Skeletal muscle tissue (tissue), 4 donors: Measurements from ENCODE around the gene NDRG2. TPM values are rescaled to one million over a fixed set of nuclear protein-coding genes. Genes with fewer than 3 reads are reported as not detected.

Experiments
- H3K27ac ChIP-seq: one replicate; pipeline ENCODE4 v1.7.0; 2013; ENCODE audit warnings: mild to moderate bottlenecking, low read depth, low read length, inconsistent platforms
- H3K27me3 ChIP-seq, 3 donors: one replicate each; pipeline ENCODE4 v1.7.0; 2013; ENCODE audit warnings: low read length in 3 of 3; ENCODE audit not compliant: control insufficient read depth in 3 of 3, insufficient read depth in 3 of 3
- H3K36me3 ChIP-seq, 3 donors: one replicate each; pipeline ENCODE4 v1.7.0; 2013; ENCODE audit warnings: low read length in 3 of 3; ENCODE audit not compliant: control insufficient read depth in 3 of 3, insufficient read depth in 3 of 3
- H3K4me1 ChIP-seq, 3 donors: one replicate each; pipeline ENCODE4 v1.7.0; 2013; ENCODE audit warnings: low read length in 3 of 3, mild to moderate bottlenecking in 3 of 3; ENCODE audit not compliant: control insufficient read depth in 3 of 3, insufficient read depth in 3 of 3
- H3K4me3 ChIP-seq, 3 donors: one replicate each; pipeline ENCODE4 v1.7.0; 2013; ENCODE audit warnings: low read length in 3 of 3
- H3K9ac ChIP-seq, 3 donors: one replicate each; pipeline ENCODE4 v1.7.0; 2013; ENCODE audit warnings: low read length in 3 of 3, mild to moderate bottlenecking in 3 of 3, moderate library complexity in 2 of 3, low read depth in 1 of 3
- H3K9me3 ChIP-seq, 3 donors: one replicate each; pipeline ENCODE4 v1.7.0; 2013; ENCODE audit warnings: low read length in 3 of 3; ENCODE audit not compliant: control insufficient read depth in 3 of 3
- total RNA-seq: library from RNA; depleted of rRNA; stranded (reverse); fragments of >200 nt; gene quantifications from one replicate; pipeline ENCODE4 v1.2.3, GENCODE V29; 2014
- donor health status: Osteomylitis.

The NDRG2 gene
- total RNA-seq, 1 donor from 2014 or later: 162 TPM

DNA sequence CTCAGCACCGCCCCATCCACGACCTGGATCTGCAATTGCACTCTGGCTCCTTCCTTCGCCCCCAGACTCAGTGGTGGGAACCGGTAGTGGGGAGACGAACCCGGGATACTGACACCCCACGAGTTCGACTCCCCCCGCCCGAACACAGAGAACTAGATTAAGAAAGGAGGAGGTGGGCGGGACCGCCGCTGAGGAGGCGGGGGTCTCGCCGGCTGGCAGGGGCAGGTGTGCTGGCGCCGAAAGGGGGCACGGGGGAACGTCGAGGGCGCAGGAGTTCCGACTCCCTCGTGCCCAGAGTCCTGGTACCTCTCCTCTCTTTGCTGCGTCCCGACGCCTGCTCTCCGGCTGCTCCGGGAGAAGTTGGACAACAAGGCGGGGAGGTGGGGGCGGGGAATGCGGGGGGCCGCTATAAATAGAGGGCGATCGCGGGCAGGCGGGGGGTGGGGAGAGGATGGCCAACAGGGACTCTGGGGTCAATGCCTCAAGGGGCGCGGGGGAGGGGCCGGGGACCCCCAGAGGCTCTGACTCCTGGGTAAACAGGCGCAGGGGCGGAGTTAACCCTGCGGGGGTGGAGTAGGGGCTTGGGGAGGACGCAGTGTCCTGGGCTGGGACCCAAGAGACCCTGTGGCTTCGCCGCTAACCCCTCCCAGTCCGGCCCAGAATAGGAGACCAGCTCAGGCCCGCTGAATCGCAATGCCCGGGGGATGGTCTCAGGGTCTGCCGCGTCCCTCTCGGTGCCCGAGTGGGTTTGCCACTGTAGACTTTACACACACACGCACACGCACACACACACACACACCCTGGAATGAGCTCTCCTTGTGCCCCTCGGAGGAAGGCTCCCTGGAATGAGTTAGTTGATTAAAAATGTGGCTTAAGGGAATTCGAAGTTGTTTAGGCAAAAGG, 761 bp upstream of the NDRG2 start:
- peaks cover 52 to 64% (median 55%) of the 10 kb centered on the region in 3 donors for H3K4me1 ChIP-seq
- peak overlapping the region; percentile 79 to 97 (median 90) for H3K9ac ChIP-seq

DNA sequence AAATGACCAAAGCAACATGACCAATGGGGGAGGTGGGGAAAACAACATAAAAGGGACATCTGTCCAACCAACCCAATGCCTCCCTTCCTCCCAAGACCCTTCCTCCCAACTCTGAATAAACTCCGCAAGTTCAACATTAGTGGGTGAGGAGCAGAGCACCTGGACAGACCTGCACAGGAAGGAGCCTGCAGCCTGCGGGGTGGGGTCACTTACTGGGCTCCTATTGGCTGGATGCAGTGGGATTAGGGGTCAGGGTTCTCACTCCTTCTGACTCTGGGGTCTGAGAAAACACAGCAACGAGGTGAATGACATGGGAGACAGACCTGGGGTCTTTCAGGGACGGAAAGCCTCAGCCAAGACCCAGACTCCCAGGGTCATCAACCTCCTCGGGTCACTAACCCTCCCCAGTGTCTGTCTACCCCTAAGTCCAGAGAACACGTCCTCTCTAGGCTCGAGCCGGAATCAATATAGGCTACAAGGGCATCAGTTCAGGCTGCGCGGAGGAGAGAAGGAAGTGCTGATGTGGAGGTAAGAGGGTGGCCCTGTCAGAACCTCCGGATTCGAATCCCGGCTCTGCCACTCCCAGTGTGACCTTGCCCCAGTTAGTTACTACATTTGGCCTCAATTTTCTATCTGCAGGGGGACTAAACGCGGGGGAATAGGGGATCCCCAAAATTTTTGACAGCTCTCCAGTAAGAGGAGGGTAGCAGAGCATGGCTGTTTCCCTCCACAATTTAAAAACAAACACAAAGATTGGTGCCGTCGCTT, 860 bp downstream of the NDRG2 start:
- no peaks in the 10 kb centered on the region for H3K27me3 ChIP-seq
- no peaks in the 10 kb centered on the region for H3K9me3 ChIP-seq
- H3K36me3 ChIP-seq: peaks cover 34 to 40% (median 37%) of the 10 kb centered on the region in 3 donors
- peak overlapping the region; percentile 98 for H3K27ac ChIP-seq
- H3K9ac ChIP-seq: peak overlapping the region; percentile 91 to 98 (median 94)
- peak overlapping the region; percentile 73 to 93 (median 88) for H3K4me3 ChIP-seq
- peaks cover 59 to 72% (median 64%) of the 10 kb centered on the region in 3 donors for H3K4me1 ChIP-seq

More for the DNA sequence above, 761 bp upstream of the NDRG2 start:
- Histone ChIP-seq H3K9me3 (no peaks in the 10 kb centered on the region), H3K27me3 (no peaks in the 10 kb centered on the region), H3K4me3 (peak overlapping the region; percentile 70 to 86 (median 78)), H3K36me3 (peaks cover 19 to 28% (median 23%) of the 10 kb centered on the region in 3 donors), H3K27ac (peak overlapping the region; percentile 98)

DNA sequence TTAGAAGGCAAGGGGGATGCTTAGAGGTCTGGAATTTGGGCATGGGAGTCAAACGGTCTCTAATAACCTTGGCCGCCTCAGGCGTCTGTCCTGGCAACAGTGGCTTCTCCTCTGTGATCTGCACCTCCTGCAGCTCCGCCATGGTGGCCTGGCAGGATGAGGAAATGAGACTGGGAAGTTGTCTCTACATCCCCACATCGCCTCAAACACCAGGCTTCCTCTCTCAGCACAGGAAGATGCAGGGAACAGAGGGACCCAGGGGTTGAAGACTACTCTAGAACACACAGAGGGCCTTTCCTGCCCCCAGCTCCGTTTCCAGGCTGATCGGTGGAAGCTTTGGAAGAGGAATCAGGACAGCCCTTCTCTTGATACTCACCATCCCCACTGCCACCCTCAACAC, 1.7 kb downstream of the NDRG2 start:
- H3K27me3 ChIP-seq: no peaks in the 10 kb centered on the region
- H3K9me3 ChIP-seq: no peaks in the 10 kb centered on the region
- peak overlapping the region; percentile 98 for H3K27ac ChIP-seq
- peak overlapping the region; percentile 73 to 93 (median 88) for H3K4me3 ChIP-seq
- peak overlapping the region; percentile 91 to 98 (median 94) for H3K9ac ChIP-seq
- H3K36me3 ChIP-seq: peaks cover 43 to 49% (median 46%) of the 10 kb centered on the region in 3 donors
- peaks cover 66 to 81% (median 73%) of the 10 kb centered on the region in 3 donors for H3K4me1 ChIP-seq

DNA sequence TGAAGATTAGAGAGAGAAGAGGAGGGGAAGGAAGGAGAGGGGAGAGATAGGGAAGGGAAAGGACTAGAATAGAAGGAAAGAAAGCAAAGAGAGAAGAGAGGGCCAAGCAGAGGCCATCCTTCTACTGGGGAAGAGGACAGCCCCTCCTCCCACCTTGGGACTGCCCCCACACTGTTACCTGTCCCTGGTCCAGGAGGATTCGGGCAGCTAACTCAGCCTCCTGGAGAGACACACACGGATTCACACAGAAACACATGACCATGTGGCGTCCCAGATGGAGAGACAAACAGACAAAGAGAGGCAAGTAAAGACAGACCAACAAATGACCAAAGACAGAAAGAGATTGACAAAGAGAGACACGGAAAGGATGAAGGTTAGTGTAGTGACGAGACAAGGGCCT, 2.2 kb downstream of the NDRG2 start:
- Histone ChIP-seq H3K9ac (peak overlapping the region; percentile 91 to 98 (median 94)), H3K4me1 (peaks cover 70 to 82% (median 77%) of the 10 kb centered on the region in 3 donors), H3K9me3 (no peaks in the 10 kb centered on the region), H3K36me3 (peaks cover 47 to 54% (median 51%) of the 10 kb centered on the region in 3 donors), H3K4me3 (peak overlapping the region; percentile 73 to 93 (median 88)), H3K27me3 (no peaks in the 10 kb centered on the region), H3K27ac (peak overlapping the region; percentile 98)

DNA sequence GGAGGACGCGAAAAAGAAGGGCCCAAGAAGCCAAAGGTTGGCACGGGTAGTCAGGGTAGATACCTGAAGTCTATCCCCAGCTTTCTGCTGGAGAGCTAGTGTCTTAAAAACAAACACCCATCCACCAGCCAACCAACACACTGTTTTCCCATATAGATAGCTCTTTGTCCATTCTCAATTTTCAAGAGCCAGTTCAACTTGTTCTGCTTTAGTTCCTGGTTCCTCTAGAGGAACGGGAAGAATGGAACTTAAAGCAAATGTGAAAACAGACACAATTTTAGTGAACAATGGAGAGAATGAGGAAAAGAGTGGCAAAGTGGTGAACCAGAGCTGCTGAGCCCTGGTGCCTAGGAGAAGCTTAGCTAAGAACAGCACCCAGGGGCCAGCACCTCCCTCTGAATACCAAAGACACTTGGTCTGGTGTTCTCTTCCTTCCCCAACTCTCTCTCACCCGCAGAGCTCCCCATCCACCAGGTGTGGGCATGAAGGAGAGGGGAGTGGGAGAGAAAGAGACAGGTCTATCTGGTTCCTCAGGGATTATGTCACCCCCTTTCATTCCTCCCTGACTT, 3.8 kb downstream of the NDRG2 start:
- Histone ChIP-seq H3K4me3 (no peak overlapping the region), H3K4me1 (peaks cover 69 to 82% (median 77%) of the 10 kb centered on the region in 3 donors), H3K36me3 (peaks cover 59 to 66% (median 63%) of the 10 kb centered on the region in 3 donors), H3K27ac (peak overlapping the region; percentile 9), H3K27me3 (no peaks in the 10 kb centered on the region), H3K9me3 (no peaks in the 10 kb centered on the region), H3K9ac (peak overlapping the region in 2 of 3 donors; percentile 43 to 45)

DNA sequence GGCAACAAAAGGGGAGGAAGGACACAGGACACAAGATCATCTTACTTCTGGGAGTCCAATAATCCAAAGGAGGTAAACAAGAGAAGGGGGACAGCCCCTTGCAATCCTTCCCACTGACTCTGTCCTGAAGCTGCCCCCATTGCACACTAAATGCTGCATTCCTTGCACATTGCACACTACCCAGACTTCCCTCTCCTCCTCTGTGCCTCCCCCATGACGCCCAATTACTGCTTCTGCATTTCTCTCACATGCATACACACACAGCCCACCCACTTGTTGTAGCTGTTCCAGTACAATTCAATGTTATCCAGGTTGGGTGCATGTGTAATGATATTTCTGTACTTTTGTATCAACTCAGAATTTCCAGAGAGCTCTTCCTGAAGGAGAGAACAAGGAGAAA, 5.5 kb downstream of the NDRG2 start:
- H3K27me3 ChIP-seq: no peaks in the 10 kb centered on the region
- H3K4me3 ChIP-seq: peak overlapping the region in 1 of 3 donors; percentile 33
- no peak overlapping the region for H3K27ac ChIP-seq
- H3K4me1 ChIP-seq: peaks cover 79 to 94% (median 86%) of the 10 kb centered on the region in 3 donors
- peak overlapping the region in 1 of 3 donors; percentile 42 for H3K9ac ChIP-seq
- no peaks in the 10 kb centered on the region for H3K9me3 ChIP-seq
- peaks cover 59 to 66% (median 63%) of the 10 kb centered on the region in 3 donors for H3K36me3 ChIP-seq

DNA sequence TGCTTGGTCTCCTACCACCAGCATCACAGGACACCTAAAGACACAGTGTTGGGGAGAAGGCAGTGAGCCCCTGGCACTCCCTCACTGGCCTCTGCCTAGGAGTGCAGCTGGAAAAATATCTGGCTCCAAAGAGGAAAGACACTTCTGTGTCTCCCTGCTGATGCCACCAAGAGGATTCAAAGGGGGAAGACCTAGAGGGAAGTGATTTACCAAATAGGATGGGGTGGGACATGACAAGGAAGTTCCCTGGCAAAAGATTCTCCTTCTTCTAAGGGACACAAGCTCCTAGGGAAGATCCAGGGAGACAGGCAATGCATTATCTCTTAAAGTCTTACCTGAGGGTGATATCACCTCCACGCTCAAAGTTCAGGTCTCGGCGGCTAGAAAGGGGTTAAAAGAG, 6.1 kb downstream of the NDRG2 start:
- Histone ChIP-seq H3K4me3 (peak overlapping the region in 1 of 3 donors; percentile 21), H3K4me1 (peaks cover 76 to 93% (median 82%) of the 10 kb centered on the region in 3 donors), H3K27me3 (no peaks in the 10 kb centered on the region), H3K36me3 (peaks cover 59 to 65% (median 63%) of the 10 kb centered on the region in 3 donors), H3K27ac (no peak overlapping the region), H3K9me3 (no peaks in the 10 kb centered on the region), H3K9ac (peak overlapping the region in 1 of 3 donors; percentile 42)

DNA sequence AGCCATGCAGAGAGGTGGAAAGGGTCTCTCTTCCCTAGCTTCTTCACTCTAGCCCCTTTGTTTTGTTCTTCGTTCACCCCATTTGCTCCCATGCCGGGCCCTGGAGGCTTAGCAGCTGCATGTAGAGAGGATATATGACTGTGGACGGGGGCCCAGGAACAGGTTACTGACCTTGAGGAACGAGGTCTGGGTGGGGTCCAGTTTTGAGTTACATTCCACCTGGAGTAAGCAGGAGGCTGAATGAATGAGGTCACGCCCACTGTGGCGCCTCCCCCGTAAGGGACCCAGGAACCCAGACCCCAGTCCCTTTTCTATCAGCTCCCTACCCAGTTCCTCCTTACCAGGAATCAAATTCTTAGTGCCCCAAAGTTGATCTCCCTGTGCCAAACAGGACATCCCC, 6.6 kb downstream of the NDRG2 start:
- no peaks in the 10 kb centered on the region for H3K9me3 ChIP-seq
- H3K4me3 ChIP-seq: peak overlapping the region in 1 of 3 donors; percentile 10
- H3K27ac ChIP-seq: peak overlapping the region; percentile 32
- peak overlapping the region in 2 of 3 donors; percentile 15 to 42 for H3K9ac ChIP-seq
- H3K27me3 ChIP-seq: no peaks in the 10 kb centered on the region
- peaks cover 59 to 65% (median 63%) of the 10 kb centered on the region in 3 donors for H3K36me3 ChIP-seq
- H3K4me1 ChIP-seq: peaks cover 76 to 88% (median 77%) of the 10 kb centered on the region in 3 donors

- peak overlapping the region in 1 of 3 donors; percentile 10 for H3K4me3 ChIP-seq
Observed at GRCh38 chr14:21017528-21018245, 7.2 kb downstream of the NDRG2 start.

More at GRCh38 chr14:21017528-21018245, 7.2 kb downstream of the NDRG2 start:
- peak overlapping the region; percentile 32 for H3K27ac ChIP-seq
- no peaks in the 10 kb centered on the region for H3K9me3 ChIP-seq
- H3K27me3 ChIP-seq: no peaks in the 10 kb centered on the region
- H3K36me3 ChIP-seq: peaks cover 54 to 60% (median 59%) of the 10 kb centered on the region in 3 donors
- H3K4me1 ChIP-seq: peaks cover 71 to 82% (median 71%) of the 10 kb centered on the region in 3 donors
- H3K9ac ChIP-seq: peak overlapping the region in 2 of 3 donors; percentile 15 to 42
